ENCODE data around the gene FEZ2. TPM values are rescaled to one million over a fixed set of nuclear protein-coding genes. Genes with fewer than 3 reads are reported as not detected.

Gene FEZ2
- total RNA-seq, 3 donors from 2014 or later = 47.5 to 63.3 (median 57.5) TPM

DNA sequence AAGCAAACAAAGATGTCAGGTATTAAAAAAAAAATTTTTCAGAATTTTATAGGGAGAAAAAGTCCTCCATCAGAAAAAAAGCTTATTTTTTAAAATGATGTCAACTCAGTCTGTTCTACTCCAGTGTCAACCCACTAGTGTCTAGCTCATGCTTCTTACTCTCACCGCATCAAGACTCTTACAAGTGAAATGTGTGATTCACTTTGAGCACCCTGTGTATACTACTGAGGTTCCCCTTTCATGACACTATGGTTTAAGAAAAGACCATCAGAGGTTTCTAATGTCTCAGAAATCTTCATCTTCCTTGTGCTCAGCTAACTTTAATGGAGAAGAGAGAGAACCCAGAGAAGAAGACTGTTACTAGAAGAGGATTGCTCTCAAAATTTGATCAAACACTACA is 43.4 kb downstream of the FEZ2 start:
- intact Hi-C loops (cut with DNase I, micrococcal nuclease) = no loop called here
- TF ChIP-seq, protein P1, sequence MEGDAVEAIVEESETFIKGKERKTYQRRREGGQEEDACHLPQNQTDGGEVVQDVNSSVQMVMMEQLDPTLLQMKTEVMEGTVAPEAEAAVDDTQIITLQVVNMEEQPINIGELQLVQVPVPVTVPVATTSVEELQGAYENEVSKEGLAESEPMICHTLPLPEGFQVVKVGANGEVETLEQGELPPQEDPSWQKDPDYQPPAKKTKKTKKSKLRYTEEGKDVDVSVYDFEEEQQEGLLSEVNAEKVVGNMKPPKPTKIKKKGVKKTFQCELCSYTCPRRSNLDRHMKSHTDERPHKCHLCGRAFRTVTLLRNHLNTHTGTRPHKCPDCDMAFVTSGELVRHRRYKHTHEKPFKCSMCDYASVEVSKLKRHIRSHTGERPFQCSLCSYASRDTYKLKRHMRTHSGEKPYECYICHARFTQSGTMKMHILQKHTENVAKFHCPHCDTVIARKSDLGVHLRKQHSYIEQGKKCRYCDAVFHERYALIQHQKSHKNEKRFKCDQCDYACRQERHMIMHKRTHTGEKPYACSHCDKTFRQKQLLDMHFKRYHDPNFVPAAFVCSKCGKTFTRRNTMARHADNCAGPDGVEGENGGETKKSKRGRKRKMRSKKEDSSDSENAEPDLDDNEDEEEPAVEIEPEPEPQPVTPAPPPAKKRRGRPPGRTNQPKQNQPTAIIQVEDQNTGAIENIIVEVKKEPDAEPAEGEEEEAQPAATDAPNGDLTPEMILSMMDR (IDR thresholded peaks at IDR 0.05) = no peak
- Histone ChIP-seq H3K36me3 (ENCODE audit: low read depth) (no peaks in the 10 kb centered on the region), H3K9me3 (no peaks in the 10 kb centered on the region), H3K4me1 (ENCODE audit: low read depth) (no peaks in the 10 kb centered on the region), H3K4me3 (no peak overlapping the region)
- no peak for DNase-seq
- no peak for ATAC-seq

DNA sequence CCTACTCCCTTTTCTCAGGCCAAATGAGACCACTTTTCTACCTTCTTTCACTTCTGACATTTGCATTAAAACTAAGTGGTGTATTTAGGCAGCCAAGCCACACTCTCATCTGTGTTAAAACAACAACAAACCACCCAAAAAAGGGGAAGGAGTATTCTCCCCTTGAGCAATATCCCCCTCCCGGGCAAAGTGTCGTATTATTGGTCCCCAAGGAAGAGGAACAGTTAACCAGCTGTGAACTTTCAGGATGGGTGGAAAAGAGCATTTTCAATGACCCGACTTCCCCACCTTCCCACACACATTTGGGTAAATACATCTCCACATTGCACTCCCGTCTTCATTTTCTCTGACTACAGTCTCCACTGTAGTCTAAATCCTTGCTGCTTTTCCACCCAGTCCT is 44.3 kb downstream of the FEZ2 start:
- TF ChIP-seq, protein P1 (IDR thresholded peaks at IDR 0.05) = no peak
- intact Hi-C loops (cut with DNase I, micrococcal nuclease) = no loop called here
- Histone ChIP-seq H3K4me1 (ENCODE audit: low read depth) (no peaks in the 10 kb centered on the region), H3K36me3 (ENCODE audit: low read depth) (no peaks in the 10 kb centered on the region), H3K9me3 (no peaks in the 10 kb centered on the region), H3K4me3 (no peak overlapping the region)
- DNase-seq = no peak
- peak; percentile 25 for ATAC-seq

DNA sequence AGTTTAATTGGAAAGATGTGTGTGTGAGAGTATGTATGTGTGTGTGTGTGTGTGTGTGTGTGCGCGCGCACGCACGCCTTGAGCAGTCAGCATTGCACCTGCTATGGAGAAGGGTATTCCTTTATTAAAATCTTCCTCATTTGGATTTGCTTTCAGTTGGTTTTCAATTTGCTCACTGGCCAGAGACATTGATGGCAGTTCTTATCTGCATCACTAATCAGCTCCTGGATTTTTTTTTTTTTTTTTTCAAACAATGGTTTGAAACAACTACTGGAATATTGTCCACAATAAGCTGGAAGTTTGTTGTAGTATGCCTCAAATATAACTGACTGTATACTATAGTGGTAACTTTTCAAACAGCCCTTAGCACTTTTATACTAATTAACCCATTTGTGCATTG is 48.0 kb downstream of the FEZ2 start:
- DNase-seq (no peak), ATAC-seq (no peak)
- Histone ChIP-seq H3K36me3 (ENCODE audit: low read depth) (no peaks in the 10 kb centered on the region), H3K9me3 (no peaks in the 10 kb centered on the region), H3K4me1 (ENCODE audit: low read depth) (no peaks in the 10 kb centered on the region), H3K4me3 (no peak overlapping the region)
- TF ChIP-seq, protein P1 (IDR thresholded peaks at IDR 0.05) = no peak
- intact Hi-C loops (cut with DNase I, micrococcal nuclease) = no loop called here

DNA sequence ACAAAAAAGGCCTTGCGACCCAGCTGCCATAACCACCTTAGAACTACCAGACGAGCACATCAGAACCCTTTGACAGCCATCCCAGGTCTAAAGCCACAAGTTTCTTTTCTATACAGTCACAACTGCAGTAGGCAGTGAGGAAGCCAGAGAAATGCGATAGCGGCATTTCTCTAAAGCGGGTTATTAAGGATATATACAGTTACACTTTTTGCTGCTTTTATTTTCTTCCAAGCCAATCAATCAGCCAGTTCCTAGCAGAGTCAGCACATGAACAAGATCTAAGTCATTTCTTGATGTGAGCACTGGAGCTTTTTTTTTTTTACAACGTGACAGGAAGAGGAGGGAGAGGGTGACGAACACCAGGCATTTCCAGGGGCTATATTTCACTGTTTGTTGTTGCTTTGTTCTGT is 48.8 kb downstream of the FEZ2 start:
- Histone ChIP-seq H3K4me3 (no peak overlapping the region), H3K9me3 (no peaks in the 10 kb centered on the region), H3K4me1 (ENCODE audit: low read depth) (no peaks in the 10 kb centered on the region), H3K36me3 (ENCODE audit: low read depth) (no peaks in the 10 kb centered on the region)
- DNase-seq = no peak
- intact Hi-C loops (cut with DNase I, micrococcal nuclease) = no loop called here
- TF ChIP-seq, protein P1 (IDR thresholded peaks at IDR 0.05) = no peak
- no peak for ATAC-seq

DNA sequence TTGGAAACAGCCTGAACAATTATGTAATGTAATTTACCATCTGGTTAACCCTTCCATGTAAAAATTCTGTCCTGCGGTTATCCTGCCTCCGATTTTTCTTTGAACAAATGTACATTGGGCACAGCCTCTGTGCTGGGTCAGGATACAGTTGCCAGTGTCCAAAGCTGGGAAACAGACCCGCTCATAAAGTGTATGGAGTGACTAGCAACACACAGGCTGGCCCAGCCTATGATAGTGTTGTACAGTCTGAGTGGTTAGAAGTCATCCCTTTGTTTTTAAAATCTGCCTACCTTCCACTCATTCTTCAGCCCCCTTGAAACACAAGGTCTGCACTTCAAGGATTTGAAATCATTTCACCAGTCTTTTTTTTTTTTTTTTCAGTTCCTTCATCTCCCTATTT is 50.1 kb downstream of the FEZ2 start:
- DNase-seq (no peak), ATAC-seq (no peak)
- Histone ChIP-seq H3K4me1 (ENCODE audit: low read depth) (no peaks in the 10 kb centered on the region), H3K4me3 (no peak overlapping the region), H3K9me3 (no peaks in the 10 kb centered on the region), H3K36me3 (ENCODE audit: low read depth) (no peaks in the 10 kb centered on the region)
- TF ChIP-seq, protein P1 (IDR thresholded peaks at IDR 0.05) = no peak
- intact Hi-C loops (cut with DNase I, micrococcal nuclease) = no loop called here

DNA sequence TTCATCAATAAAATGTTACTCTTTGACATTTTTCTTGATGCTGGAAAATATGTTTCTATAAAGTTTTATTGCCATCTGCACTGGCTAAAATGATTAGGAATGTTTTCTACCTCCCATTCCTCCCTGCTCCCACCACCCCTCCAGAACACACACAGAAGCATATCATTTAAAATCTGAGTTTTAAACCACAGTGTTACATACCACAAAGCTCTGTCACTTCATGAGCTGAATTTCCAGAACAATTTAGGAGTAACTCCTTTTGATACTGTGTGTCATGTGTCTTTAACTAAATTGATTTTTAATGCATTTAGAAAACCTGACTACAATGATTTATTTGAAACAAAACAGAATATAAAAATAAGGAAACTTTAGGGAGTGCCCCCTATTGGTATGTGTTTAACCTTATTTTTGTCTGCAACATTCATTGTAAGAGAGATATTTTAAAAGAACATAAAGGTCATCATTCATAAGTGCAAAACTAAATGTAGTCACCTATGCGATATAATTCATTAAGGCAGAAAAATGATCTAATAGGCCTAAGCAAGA is 52.0 kb downstream of the FEZ2 start:
- ATAC-seq (no peak), DNase-seq (no peak)
- no peaks in the 10 kb centered on the region for H3K9me3 ChIP-seq
- intact Hi-C loops (cut with DNase I, micrococcal nuclease) = no loop called here
- H3K4me1 ChIP-seq (ENCODE audit: low read depth) = no peaks in the 10 kb centered on the region
- no peak overlapping the region for H3K4me3 ChIP-seq
- TF ChIP-seq, protein P1 (IDR thresholded peaks at IDR 0.05) = no peak
- H3K36me3 ChIP-seq (ENCODE audit: low read depth) = no peaks in the 10 kb centered on the region

All from mucosa of descending colon (tissue), 3 donors.